B cell (primary cell): ENCODE measurements around the gene MORF4L1. TPM values are rescaled to one million over a fixed set of nuclear protein-coding genes. Genes with fewer than 3 reads are reported as not detected.
"Not testable (repeated sequence)": the region's sequence is repeated elsewhere in the genome, so short reads cannot be mapped to it uniquely, and the experiment has no call there.

ENCODE experiments used
- ATAC-seq: fragments of 200-7000 bp; cut with Tn5 transposase; one replicate; pipeline ENCODE4 v1.10.0; 2021; ENCODE audit warnings: low read depth, mild to moderate bottlenecking, moderate number of reproducible peaks, moderate library complexity
- CTCF ChIA-PET: fragments of 350-600 bp; sonication (Branson Sonifier 250); formaldehyde crosslinking; loops from one replicate; lab custom pipeline; 2021; ENCODE audit warnings: antibody characterized with exemption, inconsistent platforms; lab: Charles Lee
- POLR2A ChIA-PET: fragments of 350-600 bp; sonication (Branson Sonifier 250); formaldehyde crosslinking; loops from one replicate; lab custom pipeline; 2021; ENCODE audit warnings: antibody characterized with exemption; lab: Charles Lee
- DNase-seq: peaks from one replicate; pipeline ENCODE4 v3.0.0; 2013
- H2AFZ ChIP-seq: 2 replicates; pipeline ENCODE4 v1.6.1; 2012; ENCODE audit warnings: mild to moderate bottlenecking, low read depth, low read length; ENCODE audit not compliant: insufficient read depth, poor library complexity, severe bottlenecking
- H3K27ac ChIP-seq, 2 donors: 1 replicate in 1 of 2; 2 replicates in 1 of 2; pipeline ENCODE4 v1.5.1; 2012 to 2013; ENCODE audit warnings: low read length in 2 of 2, mild to moderate bottlenecking in 2 of 2, moderate library complexity in 1 of 2
- H3K27me3 ChIP-seq, 4 experiments: fragments of 200-600 bp in 1 of 4; sonication (generic) in 1 of 4; replicated peaks in 1 of 4; 1 replicate in 2 of 4; 2 replicates in 2 of 4; pipeline versions ENCODE4 v1.6.1 to v1.7.0; 2013 to 2016; ENCODE audit warnings: low read length in 3 of 4, mild to moderate bottlenecking in 2 of 4, mixed read lengths in 1 of 4, moderate library complexity in 1 of 4; ENCODE audit not compliant: insufficient read depth in 4 of 4, control insufficient read depth in 3 of 4; ENCODE audit errors: control extremely low read depth in 1 of 4
- H3K36me3 ChIP-seq, 2 experiments: replicated peaks in 1 of 2; 1 replicate in 1 of 2; 2 replicates in 1 of 2; pipeline versions ENCODE4 v1.6.1 to v1.7.1; 2013; ENCODE audit warnings: low read length in 1 of 2; ENCODE audit not compliant: insufficient read depth in 2 of 2, control insufficient read depth in 1 of 2; ENCODE audit errors: control extremely low read depth in 1 of 2, extremely low read depth in 1 of 2
- H3K4me1 ChIP-seq, 2 donors: fragments of 200-600 bp in 1 of 2; sonication (generic) in 1 of 2; 1 replicate in 1 of 2; 2 replicates in 1 of 2; pipeline versions ENCODE4 v1.5.1 to v1.6.1; 2013 to 2017; ENCODE audit warnings: low read length in 2 of 2; ENCODE audit not compliant: control insufficient read depth in 2 of 2, insufficient read depth in 2 of 2
- H3K4me2 ChIP-seq: replicated peaks from 2 replicates; pipeline ENCODE3; 2012; ENCODE audit warnings: mild to moderate bottlenecking, low read depth, low read length; ENCODE audit not compliant: poor library complexity, severe bottlenecking
- H3K4me3 ChIP-seq, 5 experiments: fragments of 200-600 bp in 1 of 5; sonication (generic) in 1 of 5; 1 replicate in 3 of 5; 2 replicates in 2 of 5; pipeline versions ENCODE4 v1.5.1 to v1.7.0; 2011 to 2016; ENCODE audit warnings: low read length in 4 of 5, mild to moderate bottlenecking in 4 of 5, low read depth in 2 of 5, control low read depth in 1 of 5, moderate library complexity in 1 of 5; ENCODE audit not compliant: insufficient read depth in 1 of 5; ENCODE audit errors: control extremely low read depth in 1 of 5, extremely low read depth in 1 of 5
- H3K79me2 ChIP-seq: fragments of 200-600 bp; sonication (generic); one replicate; pipeline ENCODE4 v1.6.0; 2016; ENCODE audit warnings: low read length; ENCODE audit not compliant: control insufficient read depth, insufficient read depth
- H3K9ac ChIP-seq: fragments of 200-600 bp; sonication (generic); 2 replicates; pipeline ENCODE4 v1.6.1; 2017; ENCODE audit warnings: mild to moderate bottlenecking, low read length, moderate library complexity
- H3K9me3 ChIP-seq, 3 donors: one replicate each; pipeline versions ENCODE4 v1.6.1 to v1.7.1; 2013; ENCODE audit warnings: low read length in 2 of 3; ENCODE audit not compliant: control insufficient read depth in 2 of 3, insufficient read depth in 1 of 3; ENCODE audit errors: control extremely low read depth in 1 of 3
- H4K20me1 ChIP-seq: 2 replicates; pipeline ENCODE4 v1.6.0; 2012; ENCODE audit warnings: mild to moderate bottlenecking, low read length; ENCODE audit not compliant: insufficient read depth, control insufficient read depth, poor library complexity, severe bottlenecking
- H3K27ac Mint-ChIP-seq: one replicate; pipeline ENCODE4 v1.8.0; 2021; ENCODE audit warnings: mixed read lengths
- H3K27me3 Mint-ChIP-seq: one replicate; pipeline ENCODE4 v1.8.0; 2021; ENCODE audit warnings: mixed read lengths
- H3K4me1 Mint-ChIP-seq: one replicate; pipeline ENCODE4 v1.8.0; 2021; ENCODE audit warnings: mixed read lengths
- H3K4me3 Mint-ChIP-seq: one replicate; pipeline ENCODE4 v1.8.0; 2021; ENCODE audit warnings: mixed read lengths
- H3K9me3 Mint-ChIP-seq: one replicate; pipeline ENCODE4 v1.8.0; 2022; ENCODE audit warnings: mixed read lengths; ENCODE audit not compliant: insufficient read depth
- EZH2 ChIP-seq: IDR thresholded peaks from 2 replicates; pipeline ENCODE4 v1.6.1; 2012; ENCODE audit warnings: borderline replicate concordance, low read depth, mild to moderate bottlenecking, moderate library complexity, low read length; ENCODE audit not compliant: insufficient read depth, poor library complexity, severe bottlenecking
- WGBS: methylation state at CpG from one replicate; pipeline ENCODE4 v1.1.5; 2013; ENCODE audit warnings: missing lambda C conversion rate; ENCODE audit not compliant: insufficient coverage; 5-methylcytosine and 5-hydroxymethylcytosine counted together
- intact Hi-C: fragments of 100-400 bp; cut with micrococcal nuclease; formaldehyde crosslinking; loops from one replicate; pipeline ENCODE4 v1.10.0; 2022
- polyA plus RNA-seq: library from polyadenylated mRNA; depleted of rRNA; stranded (reverse); fragments of >200 nt; gene quantifications from 2 replicates; pipeline ENCODE4 v1.2.3, GENCODE V29; 2012
- total RNA-seq, 2 donors: library from RNA; stranded (reverse); fragments of 120-200 nt in 1 of 2; gene quantifications; 1 replicate in 1 of 2; 2 replicates in 1 of 2; pipeline versions ENCODE4 v1.2.3 to v1.2.4, GENCODE V29; 2013 to 2022
- TF ChIP-seq, protein P1 (sequence below): fragments of 200-600 bp; IDR thresholded peaks from one replicate; pipeline ENCODE4 v1.8.0; 2022; ENCODE audit warnings: antibody characterized with exemption, mild to moderate bottlenecking

MORF4L1 gene
- total and polyA plus RNA-seq, 2 donors (not counting 1 experiment from before 2014, with no cell fraction given): 79.0 to 242 TPM

GRCh38 chr15:78859971-78860719, 12.5 kb upstream of the MORF4L1 start:
- no peaks in the 10 kb centered on the region for H3K27me3 Mint-ChIP-seq
- intact Hi-C loops: loop anchor here (1.0 to 2.0 kb wide), 4 partner anchors 13 to 324 kb away; partner anchors contain the start of gene ADAMTS7
- Histone ChIP-seq H2AFZ (peak overlapping the region; percentile 96), H3K27ac (no peak overlapping the region), H3K9me3 (no peaks in the 10 kb centered on the region), H3K4me1 (peaks cover 3 to 7% of the 10 kb centered on the region in 2 donors), H3K27me3 (no peaks in the 10 kb centered on the region), H3K36me3 (no peaks in the 10 kb centered on the region), H4K20me1 (no peaks in the 10 kb centered on the region), H3K4me2 (peak overlapping the region; percentile 92), H3K9ac (peak overlapping the region; percentile 69), H3K4me3 (peak overlapping the region; percentile 25 to 81 (median 53)), H3K79me2 (no peaks in the 10 kb centered on the region)
- POLR2A ChIA-PET: interaction anchor here (0.7 to 2.1 kb wide), 3 partner anchors 13 to 422 kb away, joined by 4 to 13 read pairs (median 5); partner anchors contain the start of gene MORF4L1
- H3K9me3 Mint-ChIP-seq: no peaks in the 10 kb centered on the region
- 2% methylated on average over 21 of the region's 28 CpGs for WGBS
- DNase-seq: peak; percentile 82
- peak overlapping the region; percentile 92 for H3K27ac Mint-ChIP-seq
- H3K4me1 Mint-ChIP-seq: peaks cover 7% of the 10 kb centered on the region
- peak; percentile 81 for ATAC-seq
- peak overlapping the region; percentile 81 for H3K4me3 Mint-ChIP-seq
- no peak for TF ChIP-seq EZH2
- TF ChIP-seq, protein P1, sequence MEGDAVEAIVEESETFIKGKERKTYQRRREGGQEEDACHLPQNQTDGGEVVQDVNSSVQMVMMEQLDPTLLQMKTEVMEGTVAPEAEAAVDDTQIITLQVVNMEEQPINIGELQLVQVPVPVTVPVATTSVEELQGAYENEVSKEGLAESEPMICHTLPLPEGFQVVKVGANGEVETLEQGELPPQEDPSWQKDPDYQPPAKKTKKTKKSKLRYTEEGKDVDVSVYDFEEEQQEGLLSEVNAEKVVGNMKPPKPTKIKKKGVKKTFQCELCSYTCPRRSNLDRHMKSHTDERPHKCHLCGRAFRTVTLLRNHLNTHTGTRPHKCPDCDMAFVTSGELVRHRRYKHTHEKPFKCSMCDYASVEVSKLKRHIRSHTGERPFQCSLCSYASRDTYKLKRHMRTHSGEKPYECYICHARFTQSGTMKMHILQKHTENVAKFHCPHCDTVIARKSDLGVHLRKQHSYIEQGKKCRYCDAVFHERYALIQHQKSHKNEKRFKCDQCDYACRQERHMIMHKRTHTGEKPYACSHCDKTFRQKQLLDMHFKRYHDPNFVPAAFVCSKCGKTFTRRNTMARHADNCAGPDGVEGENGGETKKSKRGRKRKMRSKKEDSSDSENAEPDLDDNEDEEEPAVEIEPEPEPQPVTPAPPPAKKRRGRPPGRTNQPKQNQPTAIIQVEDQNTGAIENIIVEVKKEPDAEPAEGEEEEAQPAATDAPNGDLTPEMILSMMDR: peak; percentile 77
- CTCF ChIA-PET: interaction anchor here (0.6 to 4.4 kb wide), 17 partner anchors 9 to 665 kb away, joined by 3 to 40 read pairs (median 4); partner anchors contain the start of gene MORF4L1

- WGBS: 100% methylated on average over 5 of the region's 10 CpGs
- H3K4me2 ChIP-seq, H3K9me3 Mint-ChIP-seq, H3K4me1 ChIP-seq, H3K27ac ChIP-seq, POLR2A ChIA-PET, H3K4me1 Mint-ChIP-seq, H3K4me3 ChIP-seq, H3K9ac ChIP-seq, ATAC-seq, DNase-seq, H3K36me3 ChIP-seq, H3K27ac Mint-ChIP-seq, H3K27me3 ChIP-seq, intact Hi-C loops, H3K4me3 Mint-ChIP-seq, H3K79me2 ChIP-seq, H2AFZ ChIP-seq, H3K9me3 ChIP-seq, CTCF ChIA-PET, H4K20me1 ChIP-seq, H3K27me3 Mint-ChIP-seq: not testable (repeated sequence)
These were observed 7.1 kb upstream of the MORF4L1 start for GRCh38 chr15:78865585-78865984.

GRCh38 chr15:78866031-78866430, 6.7 kb upstream of the MORF4L1 start:
- H3K79me2 ChIP-seq, H3K9me3 Mint-ChIP-seq, H3K4me1 Mint-ChIP-seq, H3K27me3 Mint-ChIP-seq, H3K4me2 ChIP-seq, H4K20me1 ChIP-seq, H3K27ac ChIP-seq, H3K9ac ChIP-seq, H3K27ac Mint-ChIP-seq, H3K27me3 ChIP-seq, POLR2A ChIA-PET, H3K9me3 ChIP-seq, ATAC-seq, H3K4me3 Mint-ChIP-seq, CTCF ChIA-PET, H3K36me3 ChIP-seq, H2AFZ ChIP-seq, intact Hi-C loops, DNase-seq, H3K4me3 ChIP-seq, H3K4me1 ChIP-seq: not testable (repeated sequence)
- 100% methylated on average over 1 of the region's 8 CpGs for WGBS
